ENCODE measurements around the gene TMEM205.
"Not testable (repeated sequence)": the region's sequence is repeated elsewhere in the genome, so short reads cannot be mapped to it uniquely, and the experiment has no call there.

The TMEM205 gene

DNA sequence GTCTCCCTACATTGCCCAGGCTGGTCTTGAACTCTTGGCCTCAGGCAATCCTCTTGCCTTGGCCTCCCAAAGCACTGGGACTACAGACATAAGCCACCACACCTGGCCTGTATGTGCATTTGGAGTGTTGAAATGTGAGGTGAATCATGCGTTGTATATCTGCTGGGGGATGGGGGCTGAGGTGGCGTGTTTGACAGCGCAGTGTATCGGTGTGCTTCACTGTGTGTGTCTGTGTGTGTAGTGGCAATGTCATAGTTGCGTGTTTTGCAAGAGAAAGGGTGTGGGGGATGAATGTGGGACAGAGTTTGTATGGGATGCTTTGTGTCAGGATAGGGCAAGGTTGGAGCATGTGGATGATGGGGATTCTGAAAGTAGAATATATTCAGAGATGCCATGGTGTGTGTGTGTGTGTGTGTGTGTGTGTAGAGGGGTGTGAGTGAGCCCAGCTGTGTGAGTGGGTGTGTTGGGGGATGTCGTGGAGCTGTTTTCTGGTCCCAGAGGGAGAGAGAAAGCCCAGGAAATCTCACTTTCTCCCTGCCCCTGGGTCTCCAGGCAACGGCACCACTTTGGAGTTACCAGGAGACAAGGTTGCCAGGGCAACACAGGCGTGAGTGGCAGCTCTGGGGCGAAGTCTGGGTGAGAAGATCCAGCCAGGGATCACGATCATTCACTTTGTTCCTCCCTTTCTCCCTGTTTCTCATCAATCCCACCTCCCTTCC is 27.3 kb upstream of the TMEM205 start:
- DNase-seq (ENCODE audit: insufficient read length, low spot score) (no peak), FAIRE-seq (no peak)

- no peak for FAIRE-seq
- no peak for DNase-seq (ENCODE audit: insufficient read length, low spot score)
Observed at GRCh38 chr19:11370744-11371143, 24.7 kb upstream of the TMEM205 start.

DNA sequence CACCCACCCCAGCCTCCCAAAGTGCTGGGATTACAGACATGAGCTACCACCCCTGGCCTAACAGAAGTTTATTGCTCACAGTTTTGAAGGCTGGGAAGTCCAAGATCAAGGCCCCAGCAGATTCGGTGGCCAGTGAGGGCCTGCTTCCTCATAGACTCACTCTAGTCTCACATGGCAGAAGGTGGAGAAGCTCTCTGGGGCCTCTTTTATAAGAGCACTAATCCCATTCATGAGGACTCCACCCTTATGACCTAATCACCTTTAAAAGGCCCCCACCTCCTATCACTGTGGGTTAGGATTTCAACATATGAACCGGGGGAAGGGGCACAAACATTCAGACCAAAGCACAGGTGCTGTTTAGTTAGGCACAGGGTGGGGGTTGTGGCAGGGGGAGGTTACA is 21.5 kb upstream of the TMEM205 start:
- DNase-seq (ENCODE audit: insufficient read length, low spot score) (no peak), FAIRE-seq (no peak)

DNA sequence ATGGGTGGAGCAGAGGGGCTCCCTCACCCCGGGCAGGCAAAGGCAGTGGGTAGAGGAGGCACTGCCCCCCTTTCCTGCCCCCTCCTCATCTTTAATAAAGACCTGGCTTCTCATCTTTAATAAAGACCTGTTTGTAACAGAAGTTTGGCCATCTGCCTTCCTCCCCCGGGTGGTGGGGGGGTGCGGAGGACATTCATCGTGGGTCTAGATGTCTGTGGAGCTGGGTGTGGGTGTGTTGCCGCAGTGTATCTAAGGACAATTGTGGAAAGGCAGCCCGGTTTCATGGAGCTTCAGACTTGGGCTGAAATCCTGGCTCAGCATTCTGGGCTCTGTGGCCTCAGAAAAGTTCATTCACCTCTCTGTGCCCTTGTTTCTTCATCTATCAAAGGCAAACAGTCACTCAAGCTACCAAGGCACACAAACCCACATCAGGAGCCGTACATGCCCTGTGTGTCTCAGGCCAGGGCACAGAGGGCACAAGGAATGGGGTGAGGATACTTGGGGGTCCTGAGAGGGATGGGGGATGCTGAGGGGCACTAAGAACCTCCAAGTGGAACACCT is 19.6 kb upstream of the TMEM205 start:
- no peak for DNase-seq (ENCODE audit: insufficient read length, low spot score)
- FAIRE-seq = no peak

GRCh38 chr19:11364935-11365334 is 18.9 kb upstream of the TMEM205 start:
- no peak for FAIRE-seq

DNA sequence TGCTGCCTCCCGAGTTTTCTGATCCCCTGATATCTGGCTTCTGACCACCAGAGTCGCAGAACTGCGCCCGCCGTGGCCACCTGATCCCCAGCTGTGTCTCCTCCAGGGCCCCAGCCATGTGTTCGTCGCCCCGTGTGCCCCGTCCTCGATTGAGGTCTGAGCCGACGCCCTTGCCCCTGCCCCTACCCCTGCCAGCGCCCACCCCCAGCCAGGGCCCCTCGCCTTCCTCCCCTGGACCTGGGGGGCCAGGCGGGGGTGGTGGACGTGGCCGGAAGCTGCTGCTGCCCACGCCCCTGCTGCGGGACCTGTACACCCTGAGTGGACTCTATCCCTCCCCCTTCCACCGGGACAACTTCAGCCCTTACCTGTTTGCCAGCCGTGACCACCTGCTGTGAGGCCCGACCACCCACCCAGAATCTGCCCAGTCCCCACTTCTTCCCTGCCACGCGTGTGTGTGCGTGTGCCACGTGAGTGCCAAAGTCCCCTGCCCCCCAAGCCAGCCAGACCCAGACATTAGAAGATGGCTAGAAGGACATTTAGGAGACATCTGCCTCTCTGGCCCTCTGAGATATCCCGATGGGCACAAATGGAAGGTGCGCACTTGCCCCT is 18.3 kb upstream of the TMEM205 start:
- DNase-seq (ENCODE audit: insufficient read length, low spot score) (no peak), FAIRE-seq (no peak)

More at GRCh38 chr19:11364935-11365334, 18.9 kb upstream of the TMEM205 start:
- DNase-seq (ENCODE audit: insufficient read length, low spot score) = no peak

DNA sequence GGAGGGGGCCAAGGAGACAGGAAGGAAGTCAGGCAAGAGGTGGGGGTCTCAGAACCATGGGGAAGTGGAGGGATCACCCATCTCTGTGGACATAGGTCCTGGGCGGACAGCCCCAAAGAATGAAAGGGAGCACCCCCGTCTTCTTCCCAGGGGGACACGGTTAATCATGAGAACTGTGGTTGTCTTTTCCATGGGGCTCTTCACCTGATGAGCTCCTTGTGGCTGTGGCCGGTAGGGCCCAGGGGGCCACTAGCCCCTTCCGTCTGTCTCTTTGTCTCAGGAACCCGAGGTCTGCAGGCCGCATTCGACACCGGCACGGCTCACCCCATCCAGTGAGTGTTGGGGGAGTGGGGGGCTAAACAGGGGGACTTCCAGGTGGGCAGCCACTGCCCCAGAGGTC is 17.8 kb upstream of the TMEM205 start:
- FAIRE-seq (no peak), DNase-seq (ENCODE audit: insufficient read length, low spot score) (no peak)

DNA sequence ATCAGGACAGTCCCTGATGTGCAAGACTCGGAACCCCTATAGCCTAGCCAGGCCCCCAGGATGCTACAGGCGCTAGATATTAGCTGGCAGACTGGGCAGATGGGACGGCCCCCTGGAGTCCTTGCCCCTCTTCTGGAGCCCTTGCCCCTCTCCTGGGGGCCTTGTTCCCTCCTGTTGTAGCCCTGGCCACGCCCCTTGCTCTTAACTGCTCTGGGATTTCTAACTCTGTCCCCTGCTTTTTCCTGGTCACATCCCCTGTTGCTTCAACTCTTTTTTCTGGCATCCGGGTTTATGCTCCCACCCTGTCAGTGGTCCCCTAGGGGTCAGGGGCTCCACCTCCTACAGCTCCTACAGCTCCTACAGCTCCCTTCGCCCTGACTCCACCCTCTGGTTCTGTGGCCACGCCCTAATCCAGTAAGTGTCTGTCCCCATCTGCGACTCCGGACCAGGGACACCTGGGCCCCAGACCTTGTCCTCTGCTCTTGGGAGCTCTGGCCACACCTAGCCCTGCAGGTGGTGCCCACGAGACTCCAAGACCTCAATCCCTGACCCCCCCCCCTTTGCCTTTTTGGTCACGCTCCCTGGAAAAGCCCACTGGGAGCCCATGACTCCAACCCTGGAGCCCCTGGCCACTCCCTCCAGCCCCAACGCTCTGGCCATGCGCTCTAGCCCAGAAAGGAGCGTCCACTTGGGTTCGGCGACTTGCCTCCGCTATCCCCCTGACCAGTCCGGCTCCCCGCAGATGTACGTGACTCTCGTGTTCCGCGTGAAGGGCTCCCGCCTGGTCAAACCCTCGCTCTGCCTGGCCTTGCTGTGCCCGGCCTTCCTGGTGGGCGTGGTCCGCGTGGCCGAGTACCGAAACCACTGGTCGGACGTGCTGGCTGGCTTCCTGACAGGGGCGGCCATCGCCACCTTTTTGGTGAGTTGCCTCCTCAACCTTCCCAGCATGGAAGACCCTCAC is 16.0 kb upstream of the TMEM205 start:
- no peak for DNase-seq (ENCODE audit: insufficient read length, low spot score)

GRCh38 chr19:11361037-11361770 is 15.1 kb upstream of the TMEM205 start:
- no peak for FAIRE-seq
- DNase-seq (ENCODE audit: insufficient read length, low spot score) = no peak

More for the DNA sequence above, 16.0 kb upstream of the TMEM205 start:
- FAIRE-seq = peak; percentile 13

DNA sequence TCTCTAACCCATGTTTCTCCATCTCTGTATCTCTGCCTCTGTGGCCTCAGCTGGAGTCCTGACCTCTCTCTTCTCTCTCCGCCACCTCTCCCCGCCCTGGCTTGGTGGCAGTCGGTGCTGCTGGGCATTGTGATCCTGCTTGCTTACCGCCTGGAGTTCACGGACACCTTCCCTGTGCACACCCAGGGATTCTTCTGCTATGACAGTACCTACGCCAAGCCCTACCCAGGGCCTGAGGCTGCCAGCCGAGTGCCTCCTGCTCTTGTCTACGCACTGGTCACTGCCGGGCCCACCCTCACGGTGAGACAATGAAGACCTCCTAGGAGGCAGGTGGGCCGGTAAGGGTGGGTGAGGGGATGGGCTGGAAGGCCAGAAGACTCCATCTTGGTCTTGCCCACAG is 13.4 kb upstream of the TMEM205 start:
- FAIRE-seq = no peak
- DNase-seq (ENCODE audit: insufficient read length, low spot score) = no peak

GRCh38 chr19:11356676-11357550 is 10.8 kb upstream of the TMEM205 start:
- no peak for FAIRE-seq
- DNase-seq (ENCODE audit: insufficient read length, low spot score) = no peak

DNA sequence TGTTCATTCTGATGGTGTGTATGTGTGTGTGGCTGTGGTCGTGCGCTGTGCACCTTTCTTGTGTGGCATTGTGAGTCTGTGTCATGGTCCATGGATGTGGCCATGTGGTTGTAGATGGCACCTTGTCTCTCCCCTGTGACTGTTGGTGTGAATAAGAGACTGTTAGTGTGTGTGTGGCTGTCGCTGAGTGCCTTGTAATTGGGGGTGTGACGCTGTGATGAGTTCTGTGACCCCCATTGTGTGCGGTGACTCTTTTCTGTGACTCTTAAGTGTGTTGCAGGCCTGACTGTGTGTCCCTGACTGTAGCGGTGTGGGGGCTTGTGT is 10.0 kb upstream of the TMEM205 start:
- DNase-seq (ENCODE audit: insufficient read length, low spot score) = no peak
- FAIRE-seq = no peak

DNA sequence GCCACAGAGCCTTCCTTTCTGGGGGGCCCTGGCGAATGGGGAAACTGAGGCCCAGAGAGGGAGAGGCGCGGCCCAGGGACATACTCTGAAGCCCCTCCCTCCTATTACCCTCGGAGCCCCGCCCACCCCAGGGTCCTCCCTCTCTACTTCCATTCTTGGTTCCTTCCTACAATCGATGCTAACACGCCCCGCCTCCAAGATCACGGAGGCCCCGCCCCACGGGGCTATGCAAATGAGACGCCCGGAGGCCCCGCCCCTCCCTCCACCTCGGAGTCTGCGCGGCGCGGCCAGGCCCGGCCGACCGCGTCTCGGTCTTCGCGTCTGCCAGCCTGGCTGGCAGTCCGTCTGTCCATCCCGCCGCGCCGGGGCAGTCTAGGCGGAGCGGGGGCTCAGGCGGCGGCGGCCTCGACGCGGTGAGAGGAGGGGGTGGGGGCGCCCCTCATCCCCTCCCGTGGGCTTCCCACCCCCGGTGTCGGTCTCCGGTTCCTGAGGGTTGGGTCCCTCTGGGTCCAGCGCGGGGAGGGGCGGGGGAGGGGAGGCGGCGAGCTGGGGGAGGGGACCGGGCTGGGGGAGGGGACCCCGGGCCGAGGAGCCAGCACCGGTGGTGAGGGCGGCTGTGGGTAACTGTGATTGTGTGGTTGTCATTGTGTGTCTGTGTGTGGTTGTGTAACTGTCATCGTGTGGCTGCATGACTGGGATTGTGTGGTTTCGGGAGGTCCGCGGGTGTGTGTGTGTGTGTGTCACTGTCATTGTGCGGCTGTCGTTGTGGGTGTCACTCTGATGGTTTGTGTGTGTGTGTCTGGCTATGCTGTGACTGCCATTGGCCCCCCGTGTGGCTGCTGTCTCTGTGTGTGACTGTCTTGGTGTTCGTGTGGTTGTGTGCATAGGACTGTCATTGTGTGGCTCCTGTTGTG is 9.3 kb upstream of the TMEM205 start, which contains the start of gene PLPPR2:
TSS of gene PLPPR2 (plus strand) at position 273 of the 914 bp plus-strand sequence. CDS start 2,242 bp downstream, outside the sequence.
- peak; percentile 95 for FAIRE-seq
- peak; percentile 83 for DNase-seq (ENCODE audit: insufficient read length, low spot score)

- DNase-seq (ENCODE audit: insufficient read length, low spot score); FAIRE-seq: not testable (repeated sequence)
Observed at GRCh38 chr19:11354102-11354501, 8.0 kb upstream of the TMEM205 start.

- FAIRE-seq = no peak
Observed at GRCh38 chr19:11349171-11349570, 3.1 kb upstream of the TMEM205 start.

DNA sequence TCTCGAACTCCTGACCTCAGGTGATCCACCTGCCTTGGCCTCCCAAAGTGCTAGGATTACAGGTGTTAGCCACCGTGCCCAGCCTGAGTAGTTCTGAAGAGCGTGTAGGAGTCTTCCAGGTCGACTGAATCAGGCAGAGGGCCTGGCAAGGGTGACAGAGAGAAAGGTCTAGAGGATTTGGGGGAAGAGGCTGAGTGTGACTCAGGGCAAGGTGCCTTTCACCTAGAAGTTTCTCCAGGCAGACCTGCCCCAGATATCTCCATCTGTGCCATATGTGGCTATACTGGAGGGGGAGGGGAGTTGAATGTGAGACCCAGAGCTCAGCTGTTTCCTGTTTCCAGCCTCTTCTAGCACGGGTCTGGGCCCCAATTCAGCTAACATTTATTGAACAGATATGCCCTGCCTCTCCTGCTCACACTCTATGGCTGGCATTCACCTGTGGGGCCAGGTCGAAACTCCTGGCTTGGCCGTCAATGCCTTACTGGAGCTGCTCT is 1.5 kb upstream of the TMEM205 start:
- no peak for FAIRE-seq
- DNase-seq (ENCODE audit: insufficient read length, low spot score) = no peak

More at GRCh38 chr19:11349171-11349570, 3.1 kb upstream of the TMEM205 start:
- no peak for DNase-seq (ENCODE audit: insufficient read length, low spot score)

DNA sequence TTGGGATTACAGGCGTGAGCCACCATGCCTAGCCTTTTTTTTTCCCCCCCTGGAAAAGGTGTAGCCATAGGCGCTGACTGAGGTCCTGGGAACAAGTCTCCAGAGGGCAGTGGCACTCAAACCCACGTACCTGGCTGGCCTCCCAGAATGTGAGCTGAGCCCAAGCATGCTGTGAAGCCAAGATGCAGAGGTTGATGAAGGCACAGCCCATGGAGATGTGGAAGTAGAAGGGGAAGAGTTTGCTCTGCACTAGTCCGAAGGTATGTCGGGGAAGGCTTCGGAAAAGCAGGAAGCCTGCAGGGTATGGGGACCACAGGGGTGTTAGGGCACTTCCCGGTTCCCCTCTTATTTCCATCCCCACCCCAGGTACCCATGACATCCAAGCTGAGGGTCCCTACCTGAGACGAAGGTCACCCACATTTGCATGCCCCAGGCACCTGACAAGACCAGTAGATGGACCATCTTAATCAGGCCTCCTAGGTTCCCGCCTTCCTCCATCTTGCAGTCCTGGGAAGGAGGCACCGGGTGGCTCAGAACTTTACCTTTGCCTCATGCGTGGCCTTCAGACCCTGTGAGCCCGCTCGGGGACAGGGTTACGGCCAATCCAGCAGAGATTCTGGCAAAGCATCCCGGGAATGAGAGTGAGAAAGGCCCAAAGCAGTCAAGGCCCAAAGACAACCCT is 805 bp downstream of the TMEM205 start:
- DNase-seq (ENCODE audit: insufficient read length, low spot score) = no peak
- peak; percentile 28 for FAIRE-seq
